ENCODE measurements around the gene FGD4. TPM values are rescaled to one million over a fixed set of nuclear protein-coding genes. Genes with fewer than 3 reads are reported as not detected.

The FGD4 gene
- total RNA-seq, 1 experiment from 2014 or later, result 54.3 TPM

- Histone ChIP-seq H3K79me2 (ENCODE audit: insufficient read depth, low read length) (no peaks in the 10 kb centered on the region; the same call in 1 of the 2 replicates), H2AK5ac (ENCODE audit: insufficient read length, low read length) (no peak overlapping the region), H2BK20ac (ENCODE audit: low read depth, low read length, poor library complexity, severe bottlenecking) (no peak overlapping the region), H2BK12ac (ENCODE audit: insufficient read length, low read depth, low read length) (no peak overlapping the region), H3K27ac (ENCODE audit: insufficient read length, low read depth, low read length) (no peak overlapping the region), H2AFZ (ENCODE audit: low read length) (no peak overlapping the region), H3K4me1 (ENCODE audit: insufficient read depth, low read length) (no peaks in the 10 kb centered on the region), H4K91ac (ENCODE audit: insufficient read length, low read depth, low read length) (no peak overlapping the region), H3K14ac (ENCODE audit: insufficient read depth, low read length) (no peak overlapping the region), H3K23ac (ENCODE audit: insufficient read length, low read depth, low read length) (no peak overlapping the region), H4K20me1 (ENCODE audit: control insufficient read depth, insufficient read depth, insufficient read length) (no peaks in the 10 kb centered on the region), H3T11ph (ENCODE audit: low read length) (no peak overlapping the region), H3K27me3 (ENCODE audit: insufficient read depth, low read length) (no peaks in the 10 kb centered on the region; the same call in 1 of the 2 replicates), H2BK15ac (ENCODE audit: low read depth, low read length) (no peak overlapping the region), H3K4ac (ENCODE audit: low read depth, low read length) (no peak overlapping the region), H2BK5ac (ENCODE audit: insufficient read length, low read length) (no peak overlapping the region), H3K23me2 (ENCODE audit: insufficient read length, low read depth, low read length, poor library complexity, severe bottlenecking) (no peaks in the 10 kb centered on the region), H3K56ac (ENCODE audit: insufficient read length, low read depth, low read length) (no peak overlapping the region), H2BK120ac (ENCODE audit: low read depth, low read length, poor library complexity, severe bottlenecking) (no peak overlapping the region), H3K9ac (ENCODE audit: extremely low read depth, insufficient read length, low read length) (no peak overlapping the region), H4K8ac (replicated peaks; ENCODE audit: insufficient read length, low read depth, low read length) (no peak overlapping the region), H3K79me1 (ENCODE audit: insufficient read depth, low read depth, low read length, poor library complexity, severe bottlenecking) (peaks cover 10% of the 10 kb centered on the region), H4K5ac (ENCODE audit: insufficient read length, low read depth, low read length) (no peak overlapping the region), H3K18ac (ENCODE audit: insufficient read length, low read depth, low read length) (no peak overlapping the region), H3K9me3 (ENCODE audit: control insufficient read depth, low read depth, low read length) (no peaks in the 10 kb centered on the region), H3K4me2 (ENCODE audit: insufficient read depth, insufficient read length, low read length) (no peak overlapping the region)
- H3K36me3 Mint-ChIP-seq (ENCODE audit: insufficient read depth in 1 of 3, low read depth in 3 of 3), result no peaks in the 10 kb centered on the region; a peak in 3 of 7 replicates
- TF ChIP-seq CTCF (conservative IDR thresholded peaks at IDR 0.05), result no peak
- peaks cover 48% of the 10 kb centered on the region in 2 experiments for H3K4me1 Mint-ChIP-seq
- H3K27ac Mint-ChIP-seq, result peak overlapping the region in 1 of 3 experiments; percentile 88; a peak in 2 of 7 replicates
- H3K27me3 Mint-ChIP-seq (ENCODE audit: low read depth), result no peaks in the 10 kb centered on the region
- peak; percentile 47 for DNase-seq
- no peak overlapping the region; a peak in 1 of 5 replicates for H3K4me3 Mint-ChIP-seq
- H3K9me3 Mint-ChIP-seq, result no peaks in the 10 kb centered on the region
- WGBS (ENCODE audit: extremely low coverage, insufficient read length, low lambda C conversion rate), result no CpG with 5 or more reads among the region's 6 CpGs
These were observed 134.7 kb downstream of the FGD4 start for GRCh38 chr12:32533971-32534590.
